Hepatocyte (in vitro differentiated cells): Measurements from ENCODE around the gene TLX2.

Experiments
- CTCF ChIP-seq: fragments of 200-600 bp; sonication (generic); IDR thresholded peaks from 2 replicates; pipeline ENCODE4 v1.5.1; 2016; ENCODE audit warnings: antibody characterized with exemption, mild to moderate bottlenecking; ENCODE audit not compliant: poor library complexity
- EZH2 ChIP-seq: fragments of 200-600 bp; sonication (generic); IDR thresholded peaks from 2 replicates; pipeline ENCODE4 v1.6.1; 2016; ENCODE audit warnings: antibody characterized with exemption, mild to moderate bottlenecking, borderline replicate concordance

GRCh38 chr2:74551942-74552913 is 38.0 kb downstream of the TLX2 start:
- TF ChIP-seq CTCF = no peak
- TF ChIP-seq EZH2 = no peak
